Kasumi-1 (cell line): Measurements from ENCODE around the gene RASSF8.
A peak's percentile ranks its signal among the peaks of the same experiment; 100 is the strongest.
"Not testable (repeated sequence)": the region's sequence is repeated elsewhere in the genome, so short reads cannot be mapped to it uniquely, and the experiment has no call there.

ENCODE experiments used
- DNase-seq, 2 experiments: peaks; one replicate each; lab custom pipeline; 2025; lab: John Stamatoyannopoulos, UW

Gene RASSF8

GRCh38 chr12:26029736-26030022 lies 71.2 kb downstream of the RASSF8 start:
- DNase-seq: no peak

- DNase-seq: no peak
Measured at GRCh38 chr12:26030371-26030770, 71.9 kb downstream of the RASSF8 start.

GRCh38 chr12:26031318-26031717 lies 72.8 kb downstream of the RASSF8 start:
- DNase-seq: no peak

- no peak for DNase-seq
Measured at GRCh38 chr12:26031827-26032226, 73.3 kb downstream of the RASSF8 start.

- no peak for DNase-seq
Measured at GRCh38 chr12:26032290-26032689, 73.8 kb downstream of the RASSF8 start.

GRCh38 chr12:26032719-26033241 lies 74.3 kb downstream of the RASSF8 start:
- DNase-seq: no peak

GRCh38 chr12:26034371-26035142 lies 76.1 kb downstream of the RASSF8 start:
- no peak for DNase-seq

GRCh38 chr12:26036877-26037276 lies 78.4 kb downstream of the RASSF8 start:
- DNase-seq: no peak

- DNase-seq: no peak
Measured at GRCh38 chr12:26037615-26038220, 79.2 kb downstream of the RASSF8 start.

- no peak for DNase-seq
Measured at GRCh38 chr12:26042645-26043044, 84.2 kb downstream of the RASSF8 start.

GRCh38 chr12:26043135-26044006 lies 84.9 kb downstream of the RASSF8 start:
- no peak for DNase-seq

- no peak for DNase-seq
Measured at GRCh38 chr12:26044007-26044394, 85.5 kb downstream of the RASSF8 start.

- no peak for DNase-seq
Measured at GRCh38 chr12:26044592-26044991, 86.1 kb downstream of the RASSF8 start.

GRCh38 chr12:26046203-26046602 lies 87.7 kb downstream of the RASSF8 start:
- no peak for DNase-seq

GRCh38 chr12:26046906-26047305 lies 88.4 kb downstream of the RASSF8 start:
- DNase-seq: no peak

- DNase-seq: no peak
Measured at GRCh38 chr12:26047401-26048226, 89.1 kb downstream of the RASSF8 start.

GRCh38 chr12:26052652-26053051 lies 94.2 kb downstream of the RASSF8 start:
- DNase-seq: no peak

GRCh38 chr12:26054383-26054782 lies 95.9 kb downstream of the RASSF8 start:
- no peak for DNase-seq

- DNase-seq: no peak
Measured at GRCh38 chr12:26055087-26055486, 96.6 kb downstream of the RASSF8 start.

- DNase-seq: no peak
Measured at GRCh38 chr12:26056335-26056734, 97.9 kb downstream of the RASSF8 start.

- not testable (repeated sequence) for DNase-seq
Measured at GRCh38 chr12:26057271-26057670, 98.8 kb downstream of the RASSF8 start.

- peak; percentile 16 to 19 for DNase-seq
Measured at GRCh38 chr12:26058308-26058707, 99.8 kb downstream of the RASSF8 start.
